ENCODE results near the gene IGF2BP2. TPM values are rescaled to one million over a fixed set of nuclear protein-coding genes. Genes with fewer than 3 reads are reported as not detected.

Gene IGF2BP2
- total RNA-seq, 1 experiment from 2014 or later: 154 TPM

- no TSS peak for BruUV-seq (replicated peaks)
- H3K9me3 Mint-ChIP-seq (ENCODE audit: unreplicated experiment): no peaks in the 10 kb centered on the region
- ChIA-PET POLR2A (no interaction called here), CTCF (interaction anchor here (0.7 kb wide), 1 partner anchor 9 kb away, joined by 3 read pairs; no protein-coding TSS in a partner anchor)
- intact Hi-C loops (cut with micrococcal nuclease): no loop called here
- H3K36me3 Mint-ChIP-seq (ENCODE audit: insufficient read depth, unreplicated experiment): peaks cover 7% of the 10 kb centered on the region
- no peak for DNase-seq (ENCODE audit: unreplicated experiment)
- no peak for TF ChIP-seq CTCF (IDR thresholded peaks at IDR 0.05; ENCODE audit: unreplicated experiment)
- H3K27me3 Mint-ChIP-seq (ENCODE audit: insufficient read depth, unreplicated experiment): no peaks in the 10 kb centered on the region
- peaks cover 36% of the 10 kb centered on the region for H3K4me1 Mint-ChIP-seq (ENCODE audit: insufficient read depth, unreplicated experiment)
- H3K27ac Mint-ChIP-seq (ENCODE audit: low read depth, unreplicated experiment): no peak overlapping the region
- H3K4me3 Mint-ChIP-seq (ENCODE audit: unreplicated experiment): no peak overlapping the region
Measured at GRCh38 chr3:185705498-185705897, 119.3 kb downstream of the IGF2BP2 start.

- peaks cover 35% of the 10 kb centered on the region for H3K4me1 Mint-ChIP-seq (ENCODE audit: insufficient read depth, unreplicated experiment)
- H3K27ac Mint-ChIP-seq (ENCODE audit: low read depth, unreplicated experiment): peak overlapping the region; percentile 55
- no peak overlapping the region for H3K4me3 Mint-ChIP-seq (ENCODE audit: unreplicated experiment)
- POLR2A ChIA-PET: interaction anchor here (0.5 to 1.9 kb wide), 6 partner anchors 10 to 840 kb away, joined by 3 to 7 read pairs (median 3); no protein-coding TSS in a partner anchor
- no TSS peak for BruUV-seq (replicated peaks)
- no peaks in the 10 kb centered on the region for H3K27me3 Mint-ChIP-seq (ENCODE audit: insufficient read depth, unreplicated experiment)
- no peaks in the 10 kb centered on the region for H3K9me3 Mint-ChIP-seq (ENCODE audit: unreplicated experiment)
- H3K36me3 Mint-ChIP-seq (ENCODE audit: insufficient read depth, unreplicated experiment): peaks cover 26% of the 10 kb centered on the region
- intact Hi-C loops (cut with micrococcal nuclease): no loop called here
- no peak for TF ChIP-seq CTCF (IDR thresholded peaks at IDR 0.05; ENCODE audit: unreplicated experiment)
- DNase-seq (ENCODE audit: unreplicated experiment): no peak
- CTCF ChIA-PET: interaction anchor here (0.6 to 1.3 kb wide), 5 partner anchors 22 to 144 kb away, joined by 3 to 7 read pairs (median 3); no protein-coding TSS in a partner anchor
Measured at GRCh38 chr3:185702262-185703225, 122.3 kb downstream of the IGF2BP2 start.

DNA sequence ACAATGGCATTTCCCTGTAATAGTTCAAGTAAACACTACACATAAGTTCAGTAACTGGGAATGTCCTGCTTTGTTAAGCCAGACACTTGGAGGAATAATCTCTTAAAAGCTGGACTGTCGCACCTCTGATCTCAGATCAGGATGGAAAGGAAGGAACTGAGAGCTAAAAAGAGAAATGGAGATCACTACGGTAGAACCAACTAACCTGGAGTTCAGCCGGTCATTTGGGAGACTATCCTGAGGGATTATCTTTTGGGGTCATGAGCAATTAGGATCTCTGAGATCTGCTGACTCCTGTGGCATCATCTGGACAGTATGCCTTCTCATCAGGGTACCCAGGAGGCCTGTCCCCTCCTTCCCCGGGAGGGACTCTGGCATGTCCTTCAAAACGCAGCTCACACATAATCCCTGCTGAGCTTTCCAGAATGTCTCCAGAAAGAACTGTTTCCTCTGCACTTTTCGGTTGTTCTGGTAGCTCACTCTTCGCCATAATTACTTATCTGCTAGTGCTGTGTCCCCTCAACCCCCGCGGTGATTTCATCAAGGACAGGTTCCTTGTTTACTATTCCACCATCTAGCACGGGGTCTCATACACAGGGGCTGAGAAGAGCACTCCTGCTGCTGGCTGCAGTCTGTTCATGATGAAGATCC lies 123.1 kb downstream of the IGF2BP2 start:
- intact Hi-C loops (cut with micrococcal nuclease): no loop called here
- H3K4me1 Mint-ChIP-seq (ENCODE audit: insufficient read depth, unreplicated experiment): peaks cover 35% of the 10 kb centered on the region
- BruUV-seq (replicated peaks): no TSS peak

More for the DNA sequence above, 123.1 kb downstream of the IGF2BP2 start:
- ChIA-PET CTCF (interaction anchor here (0.6 to 1.1 kb wide), 3 partner anchors 33 to 143 kb away, joined by 3 to 7 read pairs (median 3); no protein-coding TSS in a partner anchor), POLR2A (interaction anchor here (1.1 kb wide), 2 partner anchors 13 to 16 kb away, joined by 3 read pairs; no protein-coding TSS in a partner anchor)
- Mint-ChIP-seq H3K9me3 (ENCODE audit: unreplicated experiment) (no peaks in the 10 kb centered on the region), H3K36me3 (ENCODE audit: insufficient read depth, unreplicated experiment) (peaks cover 33% of the 10 kb centered on the region), H3K27me3 (ENCODE audit: insufficient read depth, unreplicated experiment) (no peaks in the 10 kb centered on the region), H3K4me3 (ENCODE audit: unreplicated experiment) (no peak overlapping the region), H3K27ac (ENCODE audit: low read depth, unreplicated experiment) (peak overlapping the region; percentile 55)
- no peak for DNase-seq (ENCODE audit: unreplicated experiment)
- TF ChIP-seq CTCF (IDR thresholded peaks at IDR 0.05; ENCODE audit: unreplicated experiment): no peak

All from MCF 10A (cell line).